Neural progenitor cell (in vitro differentiated cells): ENCODE results near the gene WDR70.

Experiments used
- CTCF ChIP-seq: fragments of 200-600 bp; sonication (generic); IDR thresholded peaks from 2 replicates; pipeline ENCODE4 v1.5.1; 2017; ENCODE audit warnings: antibody characterized with exemption, mild to moderate bottlenecking
- EZH2phosphoT487 ChIP-seq: fragments of 200-600 bp; sonication (generic); IDR thresholded peaks from 2 replicates; pipeline ENCODE4 v1.6.1; 2017; ENCODE audit warnings: antibody characterized with exemption

GRCh38 chr5:37757980-37758582 is 379.0 kb downstream of the WDR70 start:
- no peak for TF ChIP-seq CTCF
- TF ChIP-seq EZH2phosphoT487, result no peak
